Stimulated activated CD8-positive, alpha-beta memory T cell treated with anti-CD3 and anti-CD28 coated beads, Interleukin-7, amount 100 ng/mL, for 4 hours (primary cell): ENCODE results near the gene STRN3.
"Not testable (repeated sequence)": the region's sequence is repeated elsewhere in the genome, so short reads cannot be mapped to it uniquely, and the experiment has no call there.

Source experiments
- DNase-seq, 2 donors: peaks; one replicate each; pipeline ENCODE4 v3.0.0-alpha.2; 2020; ENCODE audit warnings: low read depth in 2 of 2

STRN3 gene

GRCh38 chr14:30969796-30970195 is 56.4 kb downstream of the STRN3 start:
- DNase-seq = not testable (repeated sequence)

GRCh38 chr14:30967364-30968098 is 58.6 kb downstream of the STRN3 start:
- not testable (repeated sequence) for DNase-seq

- no peak for DNase-seq
Measured at GRCh38 chr14:30966415-30967363, 59.5 kb downstream of the STRN3 start.

- not testable (repeated sequence) for DNase-seq
Measured at GRCh38 chr14:30965861-30966260, 60.3 kb downstream of the STRN3 start.

- not testable (repeated sequence) for DNase-seq
Measured at GRCh38 chr14:30962537-30962936, 63.6 kb downstream of the STRN3 start.

GRCh38 chr14:30961330-30961729 is 64.8 kb downstream of the STRN3 start:
- no peak for DNase-seq

- no peak for DNase-seq
Measured at GRCh38 chr14:30960216-30960615, 66.0 kb downstream of the STRN3 start.

- DNase-seq = no peak
Measured at GRCh38 chr14:30958555-30959407, 67.4 kb downstream of the STRN3 start.

- no peak for DNase-seq
Measured at GRCh38 chr14:30957813-30958370, 68.3 kb downstream of the STRN3 start.

GRCh38 chr14:30949651-30950050 is 76.5 kb downstream of the STRN3 start:
- no peak for DNase-seq

GRCh38 chr14:30943694-30944093 is 82.5 kb downstream of the STRN3 start:
- no peak for DNase-seq

GRCh38 chr14:30940886-30941285 is 85.3 kb downstream of the STRN3 start:
- no peak for DNase-seq

GRCh38 chr14:30938617-30939016 is 87.6 kb downstream of the STRN3 start:
- DNase-seq = no peak

GRCh38 chr14:30935445-30935844 is 90.7 kb downstream of the STRN3 start:
- no peak for DNase-seq

GRCh38 chr14:30933937-30934336 is 92.2 kb downstream of the STRN3 start:
- DNase-seq = not testable (repeated sequence)

- DNase-seq = no peak
Measured at GRCh38 chr14:30928462-30928861, 97.7 kb downstream of the STRN3 start.

- no peak for DNase-seq
Measured at GRCh38 chr14:30925254-30925653, 100.9 kb downstream of the STRN3 start.

- no peak for DNase-seq
Measured at GRCh38 chr14:30921788-30922187, 104.4 kb downstream of the STRN3 start.

GRCh38 chr14:30921305-30921704 is 104.9 kb downstream of the STRN3 start:
- no peak for DNase-seq

- DNase-seq = no peak
Measured at GRCh38 chr14:30915596-30915995, 110.6 kb downstream of the STRN3 start.

GRCh38 chr14:30914812-30915211 is 111.4 kb downstream of the STRN3 start:
- DNase-seq = no peak

- no peak for DNase-seq
Measured at GRCh38 chr14:30908826-30909225, 117.4 kb downstream of the STRN3 start.
